Lower leg skin (tissue), 4 donors: ENCODE measurements around the gene GRB14. TPM values are rescaled to one million over a fixed set of nuclear protein-coding genes. Genes with fewer than 3 reads are reported as not detected.

Source experiments
- DNase-seq, 2 donors: peaks; one replicate each; pipeline ENCODE4 v3.0.0-alpha.2; 2019; ENCODE audit warnings: low spot score in 2 of 2
- H3K4me3 ChIP-seq: fragments of 200-600 bp; sonication (generic); 2 replicates; pipeline ENCODE4 v1.5.1; 2017; ENCODE audit warnings: mild to moderate bottlenecking, low read depth; ENCODE audit not compliant: poor library complexity, severe bottlenecking
- POLR2A ChIP-seq, 2 donors: fragments of 450-650 bp; IDR thresholded peaks; one replicate each; pipeline ENCODE4 v1.6.1; 2016 to 2017; ENCODE audit warnings: antibody characterized with exemption in 2 of 2, mild to moderate bottlenecking in 1 of 2, moderate library complexity in 1 of 2
- WGBS, 2 donors: methylation state at CpG; one replicate each; pipeline ENCODE4 v1.1.5; 2018; 5-methylcytosine and 5-hydroxymethylcytosine counted together
- intact Hi-C: fragments of 100-400 bp; cut with DNase I; formaldehyde crosslinking; loops from one replicate; pipeline ENCODE4 v1.15.0; 2023; ENCODE audit warnings: low total_unique reads
- total RNA-seq, 4 donors: library from RNA; depleted of rRNA; stranded (reverse); fragments of >200 nt; gene quantifications; one replicate each; pipeline ENCODE4 v1.1.0, GENCODE V29; 2016
- TF ChIP-seq, protein P1 (sequence below), 3 donors: fragments of 450-650 bp; IDR thresholded peaks; one replicate each; pipeline ENCODE4 v1.5.1; 2016; ENCODE audit warnings: antibody characterized with exemption in 3 of 3, mild to moderate bottlenecking in 3 of 3, moderate library complexity in 2 of 3

The GRB14 gene
- total RNA-seq, 4 donors from 2014 or later, result 0.13 to 7.5 (median 4.6) TPM

DNA sequence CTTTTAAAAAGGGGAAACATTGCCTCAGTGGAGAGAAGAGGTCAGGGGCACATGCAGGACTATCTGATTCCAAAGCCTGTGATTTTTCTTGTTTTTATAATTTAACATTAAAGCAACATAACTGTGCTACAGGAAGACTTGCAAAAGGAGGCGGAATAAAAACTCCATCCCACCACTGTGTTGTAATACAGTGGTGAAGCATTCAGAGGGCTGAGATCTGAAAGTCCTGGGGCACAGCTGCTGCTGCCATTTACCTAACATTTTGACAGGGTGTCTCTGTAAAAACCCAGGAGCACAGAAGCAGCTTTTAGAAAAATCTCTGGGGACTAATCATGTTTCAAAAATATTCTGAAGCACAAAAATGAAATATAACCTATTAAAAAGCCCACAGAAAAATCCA is 97.6 kb downstream of the GRB14 start:
- TF ChIP-seq POLR2A (IDR thresholded peaks at IDR 0.05), result no peak
- 81 to 85% methylated on average over 1 of the region's 1 CpG for WGBS, 2 donors
- no peak overlapping the region for H3K4me3 ChIP-seq
- DNase-seq, result no peak
- intact Hi-C loops, result loop anchor here (5.0 kb wide), 1 partner anchor 484 kb away; no protein-coding TSS in a partner anchor

GRCh38 chr2:164523009-164523408 is 98.3 kb downstream of the GRB14 start:
- no peak overlapping the region for H3K4me3 ChIP-seq
- intact Hi-C loops, result loop anchor here (5.0 kb wide), 1 partner anchor 484 kb away; no protein-coding TSS in a partner anchor
- WGBS, 2 donors, result 42 to 53% methylated on average over 3 of the region's 3 CpGs
- no peak for TF ChIP-seq POLR2A (IDR thresholded peaks at IDR 0.05)
- TF ChIP-seq, protein P1, sequence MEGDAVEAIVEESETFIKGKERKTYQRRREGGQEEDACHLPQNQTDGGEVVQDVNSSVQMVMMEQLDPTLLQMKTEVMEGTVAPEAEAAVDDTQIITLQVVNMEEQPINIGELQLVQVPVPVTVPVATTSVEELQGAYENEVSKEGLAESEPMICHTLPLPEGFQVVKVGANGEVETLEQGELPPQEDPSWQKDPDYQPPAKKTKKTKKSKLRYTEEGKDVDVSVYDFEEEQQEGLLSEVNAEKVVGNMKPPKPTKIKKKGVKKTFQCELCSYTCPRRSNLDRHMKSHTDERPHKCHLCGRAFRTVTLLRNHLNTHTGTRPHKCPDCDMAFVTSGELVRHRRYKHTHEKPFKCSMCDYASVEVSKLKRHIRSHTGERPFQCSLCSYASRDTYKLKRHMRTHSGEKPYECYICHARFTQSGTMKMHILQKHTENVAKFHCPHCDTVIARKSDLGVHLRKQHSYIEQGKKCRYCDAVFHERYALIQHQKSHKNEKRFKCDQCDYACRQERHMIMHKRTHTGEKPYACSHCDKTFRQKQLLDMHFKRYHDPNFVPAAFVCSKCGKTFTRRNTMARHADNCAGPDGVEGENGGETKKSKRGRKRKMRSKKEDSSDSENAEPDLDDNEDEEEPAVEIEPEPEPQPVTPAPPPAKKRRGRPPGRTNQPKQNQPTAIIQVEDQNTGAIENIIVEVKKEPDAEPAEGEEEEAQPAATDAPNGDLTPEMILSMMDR (IDR thresholded peaks at IDR 0.05), result no peak
- no peak for DNase-seq

DNA sequence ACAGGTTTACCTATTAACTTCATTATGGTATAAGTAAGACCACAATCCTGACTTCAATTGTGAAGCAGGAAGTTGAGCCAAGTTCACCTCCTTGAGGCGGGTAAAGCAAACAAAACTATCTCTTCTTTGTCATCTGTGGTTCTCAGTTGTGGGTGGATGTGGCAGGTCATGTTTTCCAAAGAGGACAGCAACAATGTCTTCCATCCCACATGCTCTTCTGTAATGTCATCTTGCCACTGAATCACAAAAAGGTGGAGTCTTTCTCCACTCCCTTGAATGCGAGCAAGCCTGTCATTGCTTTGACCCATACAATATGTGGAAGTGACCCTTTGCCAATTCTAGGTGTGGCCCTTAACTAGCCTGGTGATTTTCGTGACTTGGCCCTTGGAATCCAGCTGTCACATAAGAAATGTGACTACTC is 98.7 kb downstream of the GRB14 start:
- DNase-seq, result no peak
- 52 to 62% methylated on average over 3 of the region's 3 CpGs for WGBS, 2 donors
- H3K4me3 ChIP-seq, result no peak overlapping the region
- intact Hi-C loops, result loop anchor here (5.0 kb wide), 1 partner anchor 485 kb away; no protein-coding TSS in a partner anchor
- TF ChIP-seq, protein P1 (IDR thresholded peaks at IDR 0.05), result no peak
- TF ChIP-seq POLR2A (IDR thresholded peaks at IDR 0.05), result no peak

GRCh38 chr2:164515734-164516133 is 105.5 kb downstream of the GRB14 start:
- 96 to 97% methylated on average over 2 of the region's 2 CpGs for WGBS, 2 donors
- intact Hi-C loops, result no loop called here
- DNase-seq, result no peak
- no peak overlapping the region for H3K4me3 ChIP-seq
- TF ChIP-seq, protein P1 (IDR thresholded peaks at IDR 0.05), result no peak
- no peak for TF ChIP-seq POLR2A (IDR thresholded peaks at IDR 0.05)

GRCh38 chr2:164515030-164515429 is 106.3 kb downstream of the GRB14 start:
- no peak for DNase-seq
- WGBS, 2 donors, result 68 to 80% methylated on average over 4 of the region's 4 CpGs
- no peak for TF ChIP-seq POLR2A (IDR thresholded peaks at IDR 0.05)
- TF ChIP-seq, protein P1 (IDR thresholded peaks at IDR 0.05), result no peak
- H3K4me3 ChIP-seq, result no peak overlapping the region
- intact Hi-C loops, result no loop called here

DNA sequence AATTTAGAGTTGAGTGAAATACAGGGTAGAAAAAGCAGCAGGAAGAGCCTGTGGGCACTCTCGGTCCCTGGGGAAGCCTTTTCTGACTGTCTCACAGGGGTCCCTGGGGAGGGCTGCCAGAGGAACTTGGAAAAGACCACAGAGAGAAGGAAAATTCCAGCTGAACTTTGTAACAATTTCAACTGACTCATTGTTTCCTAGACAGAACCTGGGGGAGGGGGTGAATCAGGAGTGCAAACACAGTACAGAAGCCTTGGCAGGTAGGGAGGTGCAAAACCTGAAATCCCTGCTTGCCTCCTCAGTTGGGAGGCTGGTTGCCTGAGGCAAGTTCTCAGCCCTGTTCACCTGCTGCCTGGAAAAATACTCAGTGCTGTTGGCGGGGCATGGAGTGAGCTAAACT is 106.8 kb downstream of the GRB14 start:
- peak in 1 of 2 donors; percentile 62 for DNase-seq
- intact Hi-C loops, result no loop called here
- WGBS, 2 donors, result 44 to 49% methylated on average over 2 of the region's 2 CpGs
- no peak overlapping the region for H3K4me3 ChIP-seq
- TF ChIP-seq POLR2A (IDR thresholded peaks at IDR 0.05), result no peak
- TF ChIP-seq, protein P1 (IDR thresholded peaks at IDR 0.05), result no peak
